Measurements from ENCODE around the gene LRRC74A. TPM values are rescaled to one million over a fixed set of nuclear protein-coding genes. Genes with fewer than 3 reads are reported as not detected.

Gene LRRC74A
- polyA plus RNA-seq, 1 donor (not counting 4 experiments of a cell fraction or from before 2014, with no cell fraction given) = not detected

DNA sequence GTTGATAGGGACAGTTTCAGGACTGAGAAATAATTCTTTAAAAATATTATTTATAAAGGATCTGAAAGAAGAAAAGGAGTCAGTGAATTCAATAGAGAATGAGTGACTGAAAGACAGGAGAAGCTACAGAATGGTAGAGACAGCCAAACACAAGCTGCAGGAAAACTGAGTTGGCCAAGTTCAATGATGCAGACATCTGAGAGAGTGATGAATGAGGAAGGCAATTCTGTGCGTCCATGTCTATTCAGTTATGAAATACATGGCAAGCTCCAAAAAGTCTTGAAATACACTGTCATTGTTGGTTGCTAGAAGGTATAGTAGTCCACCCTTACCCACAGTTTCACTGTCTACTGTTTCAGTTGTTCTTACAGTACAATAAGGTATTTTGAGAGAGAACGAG, 6.8 kb downstream of the LRRC74A start:
- H3K4me1 ChIP-seq (ENCODE audit: control insufficient read depth, extremely low read depth, insufficient read depth, low read length) = no peaks in the 10 kb centered on the region
- H3K9me1 ChIP-seq (ENCODE audit: control insufficient read depth, extremely low read depth, insufficient read depth, low read length) = no peaks in the 10 kb centered on the region
- dilution Hi-C loops (cut with MboI; ENCODE audit: extremely low pct_ligation_motif_present, low sequenced_read_pairs) = no loop called here
- TF ChIP-seq, protein P1, sequence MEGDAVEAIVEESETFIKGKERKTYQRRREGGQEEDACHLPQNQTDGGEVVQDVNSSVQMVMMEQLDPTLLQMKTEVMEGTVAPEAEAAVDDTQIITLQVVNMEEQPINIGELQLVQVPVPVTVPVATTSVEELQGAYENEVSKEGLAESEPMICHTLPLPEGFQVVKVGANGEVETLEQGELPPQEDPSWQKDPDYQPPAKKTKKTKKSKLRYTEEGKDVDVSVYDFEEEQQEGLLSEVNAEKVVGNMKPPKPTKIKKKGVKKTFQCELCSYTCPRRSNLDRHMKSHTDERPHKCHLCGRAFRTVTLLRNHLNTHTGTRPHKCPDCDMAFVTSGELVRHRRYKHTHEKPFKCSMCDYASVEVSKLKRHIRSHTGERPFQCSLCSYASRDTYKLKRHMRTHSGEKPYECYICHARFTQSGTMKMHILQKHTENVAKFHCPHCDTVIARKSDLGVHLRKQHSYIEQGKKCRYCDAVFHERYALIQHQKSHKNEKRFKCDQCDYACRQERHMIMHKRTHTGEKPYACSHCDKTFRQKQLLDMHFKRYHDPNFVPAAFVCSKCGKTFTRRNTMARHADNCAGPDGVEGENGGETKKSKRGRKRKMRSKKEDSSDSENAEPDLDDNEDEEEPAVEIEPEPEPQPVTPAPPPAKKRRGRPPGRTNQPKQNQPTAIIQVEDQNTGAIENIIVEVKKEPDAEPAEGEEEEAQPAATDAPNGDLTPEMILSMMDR (optimal IDR thresholded peaks at IDR 0.05 in 1 of 3, IDR thresholded peaks at IDR 0.05 in 1 of 3, conservative IDR thresholded peaks at IDR 0.05 in 1 of 3; ENCODE audit: extremely low read depth in 1 of 3, insufficient read depth in 2 of 3, low read length in 3 of 3) = no peak
- no peak for TF ChIP-seq EZH2 (IDR thresholded peaks at IDR 0.05; ENCODE audit: low read length)
- H3K4me2 ChIP-seq (ENCODE audit: control insufficient read depth, extremely low read depth, insufficient read depth, low read depth, low read length) = no peak overlapping the region
- H3K9ac ChIP-seq (ENCODE audit: control insufficient read depth, extremely low read depth, insufficient read depth, low read length) = no peak overlapping the region
- H3K79me2 ChIP-seq (ENCODE audit: control insufficient read depth, insufficient read depth, low read length) = no peaks in the 10 kb centered on the region
- H4K20me1 ChIP-seq (ENCODE audit: control insufficient read depth, extremely low read depth, insufficient read depth, low read length) = no peaks in the 10 kb centered on the region
- DNase-seq (ENCODE audit: low read depth, low spot score) (no peak), FAIRE-seq (no peak)
- peaks cover 5% of the 10 kb centered on the region for H3K27me3 ChIP-seq (ENCODE audit: control insufficient read depth, extremely low read depth, insufficient read depth, low read length)
- no peaks in the 10 kb centered on the region for H3K36me3 ChIP-seq (ENCODE audit: control insufficient read depth in 2 of 2, extremely low read depth in 1 of 2, insufficient read depth in 2 of 2, low read length in 2 of 2)
- no peak overlapping the region for H3K27ac ChIP-seq (ENCODE audit: control insufficient read depth, insufficient read depth, low read length)
- H3K9me3 ChIP-seq (ENCODE audit: control insufficient read depth, low read depth, low read length) = no peaks in the 10 kb centered on the region
- no peak overlapping the region for H3K4me3 ChIP-seq (ENCODE audit: control insufficient read depth in 2 of 3, extremely low read depth in 1 of 3, insufficient read depth in 2 of 3, low read depth in 1 of 3, low read length in 3 of 3)
- H2AFZ ChIP-seq (ENCODE audit: control insufficient read depth, low read length) = no peak overlapping the region

GRCh38 chr14:76834241-76834661, 8.0 kb downstream of the LRRC74A start:
- dilution Hi-C loops (cut with MboI; ENCODE audit: extremely low pct_ligation_motif_present, low sequenced_read_pairs) = no loop called here

More at GRCh38 chr14:76834241-76834661, 8.0 kb downstream of the LRRC74A start:
- no peak overlapping the region for H2AFZ ChIP-seq (ENCODE audit: control insufficient read depth, low read length)
- H3K27ac ChIP-seq (ENCODE audit: control insufficient read depth, insufficient read depth, low read length) = no peak overlapping the region
- TF ChIP-seq EZH2 (IDR thresholded peaks at IDR 0.05; ENCODE audit: low read length) = no peak
- TF ChIP-seq, protein P1 (optimal IDR thresholded peaks at IDR 0.05 in 1 of 3, IDR thresholded peaks at IDR 0.05 in 1 of 3, conservative IDR thresholded peaks at IDR 0.05 in 1 of 3; ENCODE audit: extremely low read depth in 1 of 3, insufficient read depth in 2 of 3, low read length in 3 of 3) = no peak
- H3K36me3 ChIP-seq (ENCODE audit: control insufficient read depth in 2 of 2, extremely low read depth in 1 of 2, insufficient read depth in 2 of 2, low read length in 2 of 2) = no peaks in the 10 kb centered on the region
- H3K4me2 ChIP-seq (ENCODE audit: control insufficient read depth, extremely low read depth, insufficient read depth, low read depth, low read length) = no peak overlapping the region
- FAIRE-seq (no peak), DNase-seq (ENCODE audit: low read depth, low spot score) (no peak)
- no peaks in the 10 kb centered on the region for H3K79me2 ChIP-seq (ENCODE audit: control insufficient read depth, insufficient read depth, low read length)
- no peak overlapping the region for H3K4me3 ChIP-seq (ENCODE audit: control insufficient read depth in 2 of 3, extremely low read depth in 1 of 3, insufficient read depth in 2 of 3, low read depth in 1 of 3, low read length in 3 of 3)
- no peaks in the 10 kb centered on the region for H3K4me1 ChIP-seq (ENCODE audit: control insufficient read depth, extremely low read depth, insufficient read depth, low read length)
- H3K9me3 ChIP-seq (ENCODE audit: control insufficient read depth, low read depth, low read length) = no peaks in the 10 kb centered on the region
- H3K9me1 ChIP-seq (ENCODE audit: control insufficient read depth, extremely low read depth, insufficient read depth, low read length) = no peaks in the 10 kb centered on the region
- H3K27me3 ChIP-seq (ENCODE audit: control insufficient read depth, extremely low read depth, insufficient read depth, low read length) = peaks cover 7% of the 10 kb centered on the region
- H4K20me1 ChIP-seq (ENCODE audit: control insufficient read depth, extremely low read depth, insufficient read depth, low read length) = no peaks in the 10 kb centered on the region
- no peak overlapping the region for H3K9ac ChIP-seq (ENCODE audit: control insufficient read depth, extremely low read depth, insufficient read depth, low read length)

All from keratinocyte (primary cell).